WI38 (cell line): Measurements from ENCODE around the gene KRT86.
"Not testable (repeated sequence)": the region's sequence is repeated elsewhere in the genome, so short reads cannot be mapped to it uniquely, and the experiment has no call there.

Experiments
- H3K4me3 ChIP-seq: 2 replicates; pipeline ENCODE4 v1.5.1; 2011; ENCODE audit warnings: low read depth, mild to moderate bottlenecking, control low read depth, low read length
- TF ChIP-seq, protein P1 (sequence below): IDR thresholded peaks from 2 replicates; pipeline ENCODE4 v1.5.1; 2012; ENCODE audit warnings: low read depth, mild to moderate bottlenecking, control low read depth, low read length

Gene KRT86

DNA sequence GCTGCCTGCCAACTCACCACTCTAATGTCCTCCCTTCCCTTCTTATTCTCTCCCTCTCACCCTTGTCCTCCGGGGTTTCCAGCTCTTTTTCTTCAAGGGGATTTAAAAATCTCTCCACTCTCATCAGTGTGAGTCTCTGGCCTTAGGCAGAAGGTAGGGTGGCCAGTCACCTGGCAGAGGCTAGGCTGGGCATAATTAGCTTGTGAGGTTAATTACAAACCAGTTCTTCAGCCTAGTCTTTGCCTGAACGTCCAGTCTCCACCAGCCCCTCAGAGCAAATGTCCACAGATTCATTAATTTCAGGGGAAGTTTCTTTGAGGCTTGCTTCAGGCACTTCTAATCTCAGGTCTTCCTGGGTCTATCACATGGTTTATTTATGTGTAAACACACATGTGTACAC, 34.7 kb upstream of the KRT86 start:
- TF ChIP-seq, protein P1, sequence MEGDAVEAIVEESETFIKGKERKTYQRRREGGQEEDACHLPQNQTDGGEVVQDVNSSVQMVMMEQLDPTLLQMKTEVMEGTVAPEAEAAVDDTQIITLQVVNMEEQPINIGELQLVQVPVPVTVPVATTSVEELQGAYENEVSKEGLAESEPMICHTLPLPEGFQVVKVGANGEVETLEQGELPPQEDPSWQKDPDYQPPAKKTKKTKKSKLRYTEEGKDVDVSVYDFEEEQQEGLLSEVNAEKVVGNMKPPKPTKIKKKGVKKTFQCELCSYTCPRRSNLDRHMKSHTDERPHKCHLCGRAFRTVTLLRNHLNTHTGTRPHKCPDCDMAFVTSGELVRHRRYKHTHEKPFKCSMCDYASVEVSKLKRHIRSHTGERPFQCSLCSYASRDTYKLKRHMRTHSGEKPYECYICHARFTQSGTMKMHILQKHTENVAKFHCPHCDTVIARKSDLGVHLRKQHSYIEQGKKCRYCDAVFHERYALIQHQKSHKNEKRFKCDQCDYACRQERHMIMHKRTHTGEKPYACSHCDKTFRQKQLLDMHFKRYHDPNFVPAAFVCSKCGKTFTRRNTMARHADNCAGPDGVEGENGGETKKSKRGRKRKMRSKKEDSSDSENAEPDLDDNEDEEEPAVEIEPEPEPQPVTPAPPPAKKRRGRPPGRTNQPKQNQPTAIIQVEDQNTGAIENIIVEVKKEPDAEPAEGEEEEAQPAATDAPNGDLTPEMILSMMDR = no peak
- H3K4me3 ChIP-seq = no peak overlapping the region

DNA sequence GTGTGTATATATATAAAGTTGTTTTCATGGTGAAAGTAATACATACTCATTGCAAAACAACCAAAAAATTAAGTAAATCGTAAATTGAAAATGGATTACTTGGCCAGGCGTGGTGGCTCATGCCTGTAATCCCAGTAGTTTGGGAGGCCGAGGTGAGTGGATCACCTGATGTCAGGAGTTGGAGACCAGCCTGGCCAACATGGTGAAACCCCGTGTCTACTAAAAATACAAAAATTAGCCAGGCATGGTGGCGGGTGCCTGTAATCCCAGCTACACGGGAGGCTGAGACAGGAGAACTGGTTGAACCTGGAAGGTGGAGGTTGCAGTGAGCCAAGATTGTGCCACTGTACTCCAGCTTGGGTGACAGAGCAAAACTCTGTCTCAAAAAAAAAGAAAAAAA, 34.2 kb upstream of the KRT86 start:
- H3K4me3 ChIP-seq = not testable (repeated sequence)

DNA sequence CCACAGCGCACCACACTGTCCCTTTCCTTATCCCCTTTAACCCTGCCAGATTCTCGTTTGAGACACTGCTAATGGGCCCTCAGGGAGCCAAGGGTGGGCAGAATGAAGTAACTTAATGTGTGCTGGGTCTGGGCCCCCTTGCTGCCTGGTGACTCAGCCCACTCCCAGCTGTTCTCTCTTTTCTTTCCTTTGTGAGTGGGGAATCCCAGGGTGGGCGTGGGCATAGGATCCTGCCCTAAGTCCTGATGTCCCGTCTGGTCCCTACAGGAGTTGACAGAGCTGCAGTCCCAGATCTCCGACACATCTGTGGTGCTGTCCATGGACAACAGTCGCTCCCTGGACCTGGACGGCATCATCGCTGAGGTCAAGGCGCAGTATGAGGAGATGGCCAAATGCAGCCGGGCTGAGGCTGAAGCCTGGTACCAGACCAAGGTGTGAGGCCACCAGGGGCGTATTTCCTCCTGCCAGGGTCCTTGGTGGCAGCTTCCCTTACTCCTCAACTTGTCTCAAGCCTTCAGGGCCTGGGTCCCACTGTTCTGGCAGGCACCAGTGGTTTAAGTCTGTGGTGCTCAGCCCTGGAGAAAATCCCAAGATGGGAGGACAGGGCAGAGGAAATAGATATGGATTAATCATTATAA, 33.1 kb upstream of the KRT86 start:
- H3K4me3 ChIP-seq = no peak overlapping the region
- TF ChIP-seq, protein P1 = no peak

DNA sequence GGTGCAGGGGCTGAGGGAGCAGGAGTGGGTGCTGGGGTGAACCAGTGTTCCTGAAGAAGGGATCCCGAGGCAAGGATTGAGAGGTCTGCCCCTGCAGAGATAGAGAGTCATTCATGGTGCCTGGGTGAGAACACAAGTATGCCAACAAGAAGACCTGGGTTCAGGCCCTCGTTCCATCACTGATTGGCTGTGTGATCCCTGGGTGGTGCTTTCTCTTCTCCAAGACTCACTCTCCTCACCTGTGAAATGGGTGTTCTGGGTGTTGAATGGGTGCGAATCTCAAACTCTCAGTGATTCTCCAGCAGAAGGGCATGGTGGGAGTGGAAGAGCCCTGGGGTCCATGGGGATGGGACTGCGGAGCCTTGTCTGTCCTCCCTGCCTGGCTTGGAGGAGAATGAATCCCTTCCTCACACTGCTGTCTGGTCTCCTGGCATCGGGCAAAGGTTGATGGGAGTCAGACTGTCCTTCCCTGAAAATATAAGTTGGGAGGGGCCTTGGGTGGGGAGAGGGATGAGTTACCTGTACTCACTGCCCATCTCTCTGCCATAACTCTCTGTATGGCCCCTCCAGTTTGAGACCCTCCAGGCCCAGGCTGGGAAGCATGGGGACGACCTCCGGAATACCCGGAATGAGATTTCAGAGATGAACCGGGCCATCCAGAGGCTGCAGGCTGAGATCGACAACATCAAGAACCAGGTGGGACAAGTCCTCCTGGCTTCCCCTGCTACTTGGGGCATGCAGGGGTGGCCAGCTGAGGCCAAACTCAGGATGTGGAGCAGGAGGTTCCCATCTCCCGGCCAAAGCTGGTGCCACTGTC, 31.8 kb upstream of the KRT86 start:
- TF ChIP-seq, protein P1 = no peak
- H3K4me3 ChIP-seq = no peak overlapping the region

DNA sequence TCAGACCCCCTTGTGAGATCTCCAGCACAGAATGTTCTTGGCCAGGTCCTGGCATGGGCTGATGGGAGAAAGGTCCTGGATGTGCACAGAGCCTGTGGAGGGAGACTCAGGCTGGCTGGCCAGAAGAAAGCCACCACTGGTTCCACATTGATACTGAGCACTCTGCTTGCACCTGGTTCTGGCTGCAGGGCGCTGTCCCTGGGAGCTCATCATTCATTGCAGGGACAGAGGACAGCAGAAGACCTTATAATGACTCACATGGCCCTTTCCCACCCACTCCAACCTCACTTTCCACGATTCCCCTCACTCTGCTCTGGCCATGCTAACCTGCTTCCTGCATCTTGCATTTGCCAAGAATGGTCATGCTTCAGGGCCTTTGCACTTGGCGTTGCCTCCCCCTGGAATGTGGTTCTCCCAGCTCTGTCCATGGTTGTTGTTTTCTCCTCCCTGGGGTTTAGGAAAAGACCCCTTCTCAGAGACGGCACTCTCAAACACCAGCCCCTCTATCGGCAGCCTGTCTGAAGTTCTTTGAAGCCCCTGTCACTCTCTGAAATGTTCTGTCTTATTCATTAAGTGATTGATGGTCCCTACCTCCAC, 31.1 kb upstream of the KRT86 start:
- TF ChIP-seq, protein P1 = no peak
- no peak overlapping the region for H3K4me3 ChIP-seq

DNA sequence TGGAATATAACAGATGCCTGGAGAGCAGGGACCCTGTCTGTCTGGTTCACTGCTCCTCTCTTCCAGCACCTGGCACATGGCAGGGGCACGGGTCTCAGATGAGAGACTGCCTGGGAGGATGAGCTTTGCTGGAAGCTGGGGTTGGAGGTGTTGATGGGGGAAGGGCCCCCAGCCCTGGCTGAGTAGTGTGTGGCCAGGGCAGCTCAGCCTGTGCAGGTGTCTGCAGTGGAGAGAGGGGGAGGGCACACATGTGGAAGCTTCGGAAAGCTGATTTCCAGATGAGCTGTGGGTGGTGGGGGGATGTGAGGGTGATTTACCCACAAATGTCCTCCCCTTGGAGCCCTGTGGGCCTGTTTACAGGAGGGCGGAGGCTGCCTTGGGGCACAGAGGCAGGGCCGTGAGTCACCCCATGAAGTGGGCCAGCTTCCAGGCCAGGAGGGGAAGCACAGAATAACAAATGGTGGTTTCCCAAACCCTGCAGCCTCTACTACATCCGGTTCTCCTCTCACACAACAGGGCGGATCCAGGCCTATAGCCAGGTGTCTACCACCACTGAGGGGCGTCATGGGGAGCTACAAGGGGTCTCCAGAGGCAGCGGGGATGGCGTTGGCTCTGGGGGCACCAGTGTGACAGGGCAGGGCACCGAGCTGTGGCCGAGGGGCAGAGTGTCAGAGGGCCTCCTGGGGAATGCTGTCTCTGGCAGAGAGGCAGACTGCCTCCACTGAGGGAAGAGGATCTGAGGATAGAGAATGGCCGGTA, 30.4 kb upstream of the KRT86 start:
- no peak overlapping the region for H3K4me3 ChIP-seq

DNA sequence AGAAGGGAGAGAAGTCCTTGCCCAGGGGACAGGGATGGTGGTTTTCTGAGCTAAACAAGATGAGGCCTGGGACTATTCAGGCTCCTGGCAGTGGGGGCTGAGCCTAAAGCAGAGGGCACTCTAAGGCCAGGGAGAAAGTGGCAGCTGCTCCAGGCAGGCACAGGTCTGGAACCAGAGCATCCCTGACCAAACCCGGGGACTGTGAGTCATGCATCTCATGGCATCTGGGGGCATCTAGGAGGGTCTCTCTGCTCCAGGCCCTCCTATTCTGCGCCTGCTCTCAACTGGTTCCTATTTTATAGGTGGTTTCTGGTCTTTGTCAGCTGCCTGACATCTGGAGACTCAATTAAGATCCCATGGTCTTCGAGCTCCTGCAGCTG, 29.8 kb upstream of the KRT86 start:
- H3K4me3 ChIP-seq = no peak overlapping the region
- TF ChIP-seq, protein P1 = no peak

More for the DNA sequence above, 30.4 kb upstream of the KRT86 start:
- TF ChIP-seq, protein P1 = no peak
